ENCODE measurements around the gene DDX10.

DNA sequence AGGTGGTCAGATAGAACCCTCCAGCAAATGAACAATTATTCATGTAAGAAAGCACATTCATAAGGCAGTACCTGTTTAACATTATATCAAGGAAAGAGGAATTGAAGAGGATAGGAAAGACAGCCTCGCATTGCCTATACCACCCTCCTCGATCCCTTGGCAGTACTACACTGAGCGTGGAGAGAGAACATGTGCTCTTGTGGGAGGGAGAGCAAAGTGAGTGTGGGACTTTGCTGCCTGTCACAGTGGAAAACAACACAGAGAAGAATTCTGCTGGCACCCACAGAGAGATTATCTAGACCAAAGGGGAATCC, 17.5 kb upstream of the DDX10 start:
- TF ChIP-seq, protein P1, sequence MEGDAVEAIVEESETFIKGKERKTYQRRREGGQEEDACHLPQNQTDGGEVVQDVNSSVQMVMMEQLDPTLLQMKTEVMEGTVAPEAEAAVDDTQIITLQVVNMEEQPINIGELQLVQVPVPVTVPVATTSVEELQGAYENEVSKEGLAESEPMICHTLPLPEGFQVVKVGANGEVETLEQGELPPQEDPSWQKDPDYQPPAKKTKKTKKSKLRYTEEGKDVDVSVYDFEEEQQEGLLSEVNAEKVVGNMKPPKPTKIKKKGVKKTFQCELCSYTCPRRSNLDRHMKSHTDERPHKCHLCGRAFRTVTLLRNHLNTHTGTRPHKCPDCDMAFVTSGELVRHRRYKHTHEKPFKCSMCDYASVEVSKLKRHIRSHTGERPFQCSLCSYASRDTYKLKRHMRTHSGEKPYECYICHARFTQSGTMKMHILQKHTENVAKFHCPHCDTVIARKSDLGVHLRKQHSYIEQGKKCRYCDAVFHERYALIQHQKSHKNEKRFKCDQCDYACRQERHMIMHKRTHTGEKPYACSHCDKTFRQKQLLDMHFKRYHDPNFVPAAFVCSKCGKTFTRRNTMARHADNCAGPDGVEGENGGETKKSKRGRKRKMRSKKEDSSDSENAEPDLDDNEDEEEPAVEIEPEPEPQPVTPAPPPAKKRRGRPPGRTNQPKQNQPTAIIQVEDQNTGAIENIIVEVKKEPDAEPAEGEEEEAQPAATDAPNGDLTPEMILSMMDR (conservative IDR thresholded peaks at IDR 0.05; ENCODE audit: low read depth in 2 of 2): no peak
- TF ChIP-seq EZH2 (IDR thresholded peaks at IDR 0.05; ENCODE audit: low read depth, unreplicated experiment) (no peak), JUNB (IDR thresholded peaks at IDR 0.05; ENCODE audit: unreplicated experiment) (no peak), EZH2phosphoT487 (IDR thresholded peaks at IDR 0.05; ENCODE audit: unreplicated experiment) (no peak), POLR2AphosphoS5 (IDR thresholded peaks at IDR 0.05; ENCODE audit: low read depth) (no peak)
- TF ChIP-seq, protein P2, sequence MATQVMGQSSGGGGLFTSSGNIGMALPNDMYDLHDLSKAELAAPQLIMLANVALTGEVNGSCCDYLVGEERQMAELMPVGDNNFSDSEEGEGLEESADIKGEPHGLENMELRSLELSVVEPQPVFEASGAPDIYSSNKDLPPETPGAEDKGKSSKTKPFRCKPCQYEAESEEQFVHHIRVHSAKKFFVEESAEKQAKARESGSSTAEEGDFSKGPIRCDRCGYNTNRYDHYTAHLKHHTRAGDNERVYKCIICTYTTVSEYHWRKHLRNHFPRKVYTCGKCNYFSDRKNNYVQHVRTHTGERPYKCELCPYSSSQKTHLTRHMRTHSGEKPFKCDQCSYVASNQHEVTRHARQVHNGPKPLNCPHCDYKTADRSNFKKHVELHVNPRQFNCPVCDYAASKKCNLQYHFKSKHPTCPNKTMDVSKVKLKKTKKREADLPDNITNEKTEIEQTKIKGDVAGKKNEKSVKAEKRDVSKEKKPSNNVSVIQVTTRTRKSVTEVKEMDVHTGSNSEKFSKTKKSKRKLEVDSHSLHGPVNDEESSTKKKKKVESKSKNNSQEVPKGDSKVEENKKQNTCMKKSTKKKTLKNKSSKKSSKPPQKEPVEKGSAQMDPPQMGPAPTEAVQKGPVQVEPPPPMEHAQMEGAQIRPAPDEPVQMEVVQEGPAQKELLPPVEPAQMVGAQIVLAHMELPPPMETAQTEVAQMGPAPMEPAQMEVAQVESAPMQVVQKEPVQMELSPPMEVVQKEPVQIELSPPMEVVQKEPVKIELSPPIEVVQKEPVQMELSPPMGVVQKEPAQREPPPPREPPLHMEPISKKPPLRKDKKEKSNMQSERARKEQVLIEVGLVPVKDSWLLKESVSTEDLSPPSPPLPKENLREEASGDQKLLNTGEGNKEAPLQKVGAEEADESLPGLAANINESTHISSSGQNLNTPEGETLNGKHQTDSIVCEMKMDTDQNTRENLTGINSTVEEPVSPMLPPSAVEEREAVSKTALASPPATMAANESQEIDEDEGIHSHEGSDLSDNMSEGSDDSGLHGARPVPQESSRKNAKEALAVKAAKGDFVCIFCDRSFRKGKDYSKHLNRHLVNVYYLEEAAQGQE (IDR thresholded peaks at IDR 0.05; ENCODE audit: unreplicated experiment): no peak
